HCT116 (cell line): Measurements from ENCODE around the gene OR51E2. TPM values are rescaled to one million over a fixed set of nuclear protein-coding genes. Genes with fewer than 3 reads are reported as not detected.
"Not testable (repeated sequence)": the region's sequence is repeated elsewhere in the genome, so short reads cannot be mapped to it uniquely, and the experiment has no call there.

ENCODE experiments used
- ATAC-seq: fragments of 200-7000 bp; cut with Tn5 transposase; 2 replicates; pipeline ENCODE4 v1.9.1; 2020; ENCODE audit warnings: mild to moderate bottlenecking, moderate library complexity
- BruUV-seq: library from RNA; stranded (reverse); fragments of 400-500 nt; replicated peaks from 2 replicates; lab custom pipeline; 2021; lab: Mats Ljungman, UMichigan
- CTCF ChIA-PET: fragments of 300-600 bp; sonication (Branson Sonifier 250); formaldehyde crosslinking; loops from one replicate; lab custom pipeline; 2021; ENCODE audit warnings: antibody characterized with exemption; lab: Charles Lee
- POLR2A ChIA-PET: fragments of 300-600, 350-600 bp; sonication (Branson Sonifier 250); formaldehyde crosslinking; loops from one replicate; lab custom pipeline; 2021; ENCODE audit warnings: antibody characterized with exemption; lab: Charles Lee
- RAD21 ChIA-PET, 2 experiments: fragments of 300-600 bp; sonication (Branson Sonifier 250); formaldehyde crosslinking; loops; one replicate each; lab custom pipeline; 2023; ENCODE audit warnings: low total read pairs in 2 of 2; ENCODE audit not compliant: uncharacterized antibody in 2 of 2, unreplicated experiment in 2 of 2, low non-redundant PET in 1 of 2; lab: Charles Lee
- DNase-seq: peaks from one replicate; pipeline ENCODE4 v3.0.0-alpha.2; 2010; ENCODE audit warnings: low read depth, low spot score
- H2AFZ ChIP-seq: fragments of 200-600 bp; shearing (Covaris generic), sonication (generic); 2 replicates; pipeline ENCODE4 v1.6.1; 2017; ENCODE audit warnings: low read depth, mixed run types, mixed read lengths, antibody characterized with exemption, low read length; ENCODE audit not compliant: poor library complexity, severe bottlenecking
- H3K27ac ChIP-seq: 2 replicates; pipeline ENCODE4 v1.5.1; 2012; ENCODE audit warnings: low read depth, low read length
- H3K27me3 ChIP-seq: fragments of 200-600 bp; sonication (generic); 2 replicates; pipeline ENCODE4 v1.6.1; 2016; ENCODE audit warnings: mixed run types, low read length, mixed read lengths; ENCODE audit not compliant: insufficient read depth
- H3K36me3 ChIP-seq, 2 experiments: fragments of 200-500 bp in 1 of 2; fragments of 200-600 bp in 1 of 2; sonication (Bioruptor generic) in 1 of 2; sonication (generic) in 1 of 2; 2 replicates each; pipeline versions ENCODE4 v1.5.1 to v1.6.1; 2014 to 2016; ENCODE audit warnings: low read length in 2 of 2, inconsistent platforms in 1 of 2, mixed read lengths in 1 of 2, mixed run types in 1 of 2; ENCODE audit not compliant: insufficient read depth in 2 of 2, control insufficient read depth in 1 of 2
- H3K4me1 ChIP-seq, 2 experiments: fragments of 200-600 bp in 1 of 2; sonication (generic) in 1 of 2; 2 replicates each; pipeline versions ENCODE4 v1.5.1 to v1.6.1; 2012 to 2017; ENCODE audit warnings: low read length in 2 of 2, inconsistent platforms in 1 of 2, mild to moderate bottlenecking in 1 of 2, mixed read lengths in 1 of 2, mixed run types in 1 of 2, moderate library complexity in 1 of 2; ENCODE audit not compliant: insufficient read depth in 2 of 2, control insufficient read depth in 1 of 2
- H3K4me2 ChIP-seq: fragments of 200-600 bp; sonication (generic); 2 replicates; pipeline ENCODE4 v1.6.1; 2017; ENCODE audit warnings: mixed run types, low read length, mixed read lengths
- H3K4me3 ChIP-seq, 2 experiments: fragments of 200-600 bp in 1 of 2; sonication (generic) in 1 of 2; replicated peaks in 1 of 2; 2 replicates each; pipeline ENCODE4 v1.5.1; 2011 to 2016; ENCODE audit warnings: low read length in 2 of 2, control low read depth in 1 of 2, low read depth in 1 of 2, mild to moderate bottlenecking in 1 of 2, mixed read lengths in 1 of 2, mixed run types in 1 of 2
- H3K79me2 ChIP-seq: fragments of 200-600 bp; sonication (generic); 2 replicates; pipeline ENCODE4 v1.6.1; 2017; ENCODE audit warnings: mild to moderate bottlenecking, mixed run types, low read length, moderate library complexity, mixed read lengths; ENCODE audit not compliant: insufficient read depth
- H3K9ac ChIP-seq: fragments of 200-600 bp; sonication (generic); 2 replicates; pipeline ENCODE4 v1.6.1; 2016; ENCODE audit warnings: low read length, mixed read lengths
- H3K9me2 ChIP-seq: fragments of 200-600 bp; sonication (generic), shearing (Covaris generic); 2 replicates; pipeline ENCODE4 v1.6.1; 2017; ENCODE audit warnings: mixed run types, mild to moderate bottlenecking, moderate library complexity; ENCODE audit not compliant: insufficient read depth
- H3K9me3 ChIP-seq, 2 experiments: fragments of 200-500 bp in 1 of 2; fragments of 200-600 bp in 1 of 2; sonication (Bioruptor generic) in 1 of 2; sonication (generic) in 1 of 2; 2 replicates each; pipeline ENCODE4 v1.6.1; 2014 to 2017; ENCODE audit warnings: low read length in 2 of 2, mixed read lengths in 2 of 2, inconsistent platforms in 1 of 2, low read depth in 1 of 2, mild to moderate bottlenecking in 1 of 2, mixed run types in 1 of 2, moderate library complexity in 1 of 2; ENCODE audit not compliant: control insufficient read depth in 1 of 2, insufficient read depth in 1 of 2
- H4K20me1 ChIP-seq: fragments of 200-600 bp; sonication (generic), shearing (Covaris generic); 2 replicates; pipeline ENCODE4 v1.6.1; 2017; ENCODE audit warnings: mixed run types, mild to moderate bottlenecking, moderate library complexity; ENCODE audit not compliant: insufficient read depth
- CEBPB ChIP-seq: IDR thresholded peaks from 2 replicates; pipeline ENCODE4 v1.6.1; 2012; ENCODE audit warnings: low read depth
- ELF1 ChIP-seq: IDR thresholded peaks from 2 replicates; pipeline ENCODE4 v1.6.1; 2012; ENCODE audit warnings: low read depth, borderline replicate concordance
- JUND ChIP-seq: IDR thresholded peaks from 2 replicates; pipeline ENCODE4 v1.6.1; 2012
- RAD21 ChIP-seq: IDR thresholded peaks from 2 replicates; pipeline ENCODE4 v1.6.1; 2012; ENCODE audit warnings: low read depth, mild to moderate bottlenecking
- TCF7L2 ChIP-seq: IDR thresholded peaks from 2 replicates; pipeline ENCODE4 v1.7.0; 2011; ENCODE audit warnings: borderline replicate concordance, inconsistent platforms; ENCODE audit not compliant: insufficient read depth, insufficient read length; ENCODE audit errors: extremely low read depth
- YY1 ChIP-seq: IDR thresholded peaks from 2 replicates; pipeline ENCODE4 v1.6.1; 2011; ENCODE audit warnings: low read length, low read depth, moderate library complexity, mild to moderate bottlenecking; ENCODE audit not compliant: insufficient replicate concordance; ENCODE audit errors: extremely low read depth
- ZFX ChIP-seq: fragments of 450-650 bp; IDR thresholded peaks from 2 replicates; pipeline ENCODE4 v1.6.1; 2017
- intact Hi-C: fragments of 100-400 bp; cut with micrococcal nuclease; formaldehyde crosslinking; loops from 2 replicates; pipeline ENCODE4 v1.10.0; 2022
- total RNA-seq: library from RNA; stranded (reverse); gene quantifications from one replicate; pipeline ENCODE4 v1.2.1, GENCODE V29; 2021; ENCODE audit not compliant: unreplicated experiment
- TF ChIP-seq, protein P1 (sequence below): IDR thresholded peaks from 2 replicates; pipeline ENCODE4 v1.6.1; 2012; ENCODE audit warnings: low read depth
- TF ChIP-seq, protein P2 (sequence below), 3 experiments: fragments of 200-600 bp in 1 of 3; sonication (generic) in 1 of 3; IDR thresholded peaks in 2 of 3; conservative IDR thresholded peaks in 1 of 3; 2 replicates each; pipeline ENCODE4 v1.5.1; 2012 to 2017; ENCODE audit warnings: low read depth in 2 of 3, low read length in 2 of 3, antibody characterized with exemption in 1 of 3, borderline replicate concordance in 1 of 3, control low read depth in 1 of 3, mild to moderate bottlenecking in 1 of 3, mixed read lengths in 1 of 3, mixed run types in 1 of 3, moderate library complexity in 1 of 3; ENCODE audit not compliant: insufficient read depth in 1 of 3

The OR51E2 gene
- total RNA-seq, 1 experiment from 2014 or later, result not detected

DNA sequence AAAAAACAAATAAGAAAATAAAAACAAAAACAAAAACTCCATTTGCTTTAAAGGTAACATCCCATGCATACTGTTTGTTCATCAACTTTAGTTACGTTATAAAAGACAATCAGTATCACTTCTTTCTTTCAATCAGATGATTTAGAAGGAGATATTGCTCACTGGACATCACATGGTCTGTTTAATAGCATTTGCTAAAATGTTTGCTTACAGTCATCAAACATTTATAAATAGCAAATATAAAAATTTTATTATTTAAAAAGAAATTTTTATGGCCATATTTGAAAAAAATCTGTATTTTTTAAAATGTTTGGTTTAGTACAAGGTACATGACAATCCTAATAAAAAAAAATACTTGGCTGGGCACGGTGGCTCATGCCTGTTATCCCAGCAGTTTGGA, 29.5 kb upstream of the OR51E2 start (continued):
- TF ChIP-seq, protein P1, sequence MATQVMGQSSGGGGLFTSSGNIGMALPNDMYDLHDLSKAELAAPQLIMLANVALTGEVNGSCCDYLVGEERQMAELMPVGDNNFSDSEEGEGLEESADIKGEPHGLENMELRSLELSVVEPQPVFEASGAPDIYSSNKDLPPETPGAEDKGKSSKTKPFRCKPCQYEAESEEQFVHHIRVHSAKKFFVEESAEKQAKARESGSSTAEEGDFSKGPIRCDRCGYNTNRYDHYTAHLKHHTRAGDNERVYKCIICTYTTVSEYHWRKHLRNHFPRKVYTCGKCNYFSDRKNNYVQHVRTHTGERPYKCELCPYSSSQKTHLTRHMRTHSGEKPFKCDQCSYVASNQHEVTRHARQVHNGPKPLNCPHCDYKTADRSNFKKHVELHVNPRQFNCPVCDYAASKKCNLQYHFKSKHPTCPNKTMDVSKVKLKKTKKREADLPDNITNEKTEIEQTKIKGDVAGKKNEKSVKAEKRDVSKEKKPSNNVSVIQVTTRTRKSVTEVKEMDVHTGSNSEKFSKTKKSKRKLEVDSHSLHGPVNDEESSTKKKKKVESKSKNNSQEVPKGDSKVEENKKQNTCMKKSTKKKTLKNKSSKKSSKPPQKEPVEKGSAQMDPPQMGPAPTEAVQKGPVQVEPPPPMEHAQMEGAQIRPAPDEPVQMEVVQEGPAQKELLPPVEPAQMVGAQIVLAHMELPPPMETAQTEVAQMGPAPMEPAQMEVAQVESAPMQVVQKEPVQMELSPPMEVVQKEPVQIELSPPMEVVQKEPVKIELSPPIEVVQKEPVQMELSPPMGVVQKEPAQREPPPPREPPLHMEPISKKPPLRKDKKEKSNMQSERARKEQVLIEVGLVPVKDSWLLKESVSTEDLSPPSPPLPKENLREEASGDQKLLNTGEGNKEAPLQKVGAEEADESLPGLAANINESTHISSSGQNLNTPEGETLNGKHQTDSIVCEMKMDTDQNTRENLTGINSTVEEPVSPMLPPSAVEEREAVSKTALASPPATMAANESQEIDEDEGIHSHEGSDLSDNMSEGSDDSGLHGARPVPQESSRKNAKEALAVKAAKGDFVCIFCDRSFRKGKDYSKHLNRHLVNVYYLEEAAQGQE, result no peak
- no peak for TF ChIP-seq YY1
- no peak for TF ChIP-seq ZFX
- TF ChIP-seq JUND, result no peak
- no peak for TF ChIP-seq ELF1
- no peak for TF ChIP-seq CEBPB
- TF ChIP-seq TCF7L2, result no peak

DNA sequence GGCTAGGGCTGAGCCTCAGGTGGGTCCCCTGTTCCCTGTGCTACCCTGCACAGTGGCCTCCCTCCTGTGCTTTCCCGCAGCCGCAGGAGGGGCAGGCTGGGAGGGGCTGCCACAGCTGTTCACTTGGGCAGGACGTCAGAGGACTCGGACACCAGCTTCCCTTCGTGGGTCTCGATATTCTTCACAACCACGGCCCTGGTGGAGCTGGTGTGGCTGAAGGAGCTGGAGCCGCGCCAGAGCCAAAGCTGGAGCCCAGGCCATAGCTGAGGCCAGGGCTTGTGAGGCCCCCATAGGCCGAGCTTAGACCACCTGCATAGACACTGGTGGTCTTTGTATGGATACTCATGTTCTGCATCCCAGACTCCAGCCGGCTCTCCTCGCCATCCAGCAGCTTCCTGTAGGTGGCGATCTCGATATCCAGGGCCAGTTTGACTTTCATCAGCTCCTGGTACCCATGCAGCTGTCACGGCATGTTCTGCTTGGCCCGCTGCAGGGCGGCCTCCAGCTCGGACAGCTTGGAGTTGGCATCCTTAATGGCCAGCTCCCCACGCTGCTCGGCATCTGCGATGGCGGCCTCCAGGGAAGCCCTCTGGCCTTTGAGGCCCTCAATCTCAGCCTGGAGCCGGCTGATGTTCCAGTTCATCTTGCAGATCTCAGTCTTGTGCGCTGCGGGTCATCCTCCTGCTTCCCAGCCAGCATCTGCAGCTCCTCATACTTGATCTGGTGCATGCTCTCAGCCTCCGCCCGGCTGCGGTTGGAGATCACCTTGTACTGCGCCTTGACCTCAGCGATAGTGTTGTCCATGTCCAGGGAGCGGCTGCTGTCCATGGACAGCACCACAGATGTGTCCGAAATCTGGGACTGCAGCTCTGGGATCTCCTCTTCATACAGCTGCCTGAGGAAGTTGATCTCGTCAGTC, 25.2 kb upstream of the OR51E2 start:
- POLR2A ChIA-PET, H3K9me3 ChIP-seq, H3K9me2 ChIP-seq, H3K9ac ChIP-seq, H3K4me3 ChIP-seq, H3K27ac ChIP-seq, intact Hi-C loops, H4K20me1 ChIP-seq, H3K4me1 ChIP-seq, DNase-seq, H3K79me2 ChIP-seq, RAD21 ChIA-PET, H3K36me3 ChIP-seq, ATAC-seq, BruUV-seq, H2AFZ ChIP-seq, H3K4me2 ChIP-seq: not testable (repeated sequence)
- TF ChIP-seq, protein P2, sequence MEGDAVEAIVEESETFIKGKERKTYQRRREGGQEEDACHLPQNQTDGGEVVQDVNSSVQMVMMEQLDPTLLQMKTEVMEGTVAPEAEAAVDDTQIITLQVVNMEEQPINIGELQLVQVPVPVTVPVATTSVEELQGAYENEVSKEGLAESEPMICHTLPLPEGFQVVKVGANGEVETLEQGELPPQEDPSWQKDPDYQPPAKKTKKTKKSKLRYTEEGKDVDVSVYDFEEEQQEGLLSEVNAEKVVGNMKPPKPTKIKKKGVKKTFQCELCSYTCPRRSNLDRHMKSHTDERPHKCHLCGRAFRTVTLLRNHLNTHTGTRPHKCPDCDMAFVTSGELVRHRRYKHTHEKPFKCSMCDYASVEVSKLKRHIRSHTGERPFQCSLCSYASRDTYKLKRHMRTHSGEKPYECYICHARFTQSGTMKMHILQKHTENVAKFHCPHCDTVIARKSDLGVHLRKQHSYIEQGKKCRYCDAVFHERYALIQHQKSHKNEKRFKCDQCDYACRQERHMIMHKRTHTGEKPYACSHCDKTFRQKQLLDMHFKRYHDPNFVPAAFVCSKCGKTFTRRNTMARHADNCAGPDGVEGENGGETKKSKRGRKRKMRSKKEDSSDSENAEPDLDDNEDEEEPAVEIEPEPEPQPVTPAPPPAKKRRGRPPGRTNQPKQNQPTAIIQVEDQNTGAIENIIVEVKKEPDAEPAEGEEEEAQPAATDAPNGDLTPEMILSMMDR (IDR thresholded peaks at IDR 0.05 in 2 of 3, conservative IDR thresholded peaks at IDR 0.05 in 1 of 3; ENCODE audit: borderline replicate concordance in 1 of 3, insufficient read depth in 1 of 3, low read depth in 2 of 3, low read length in 2 of 3), result peak in 2 of 3 experiments; percentile 32 to 51; a peak in 4 of 6 replicates
- TF ChIP-seq RAD21, result peak; percentile 14; the same call in 1 of the 2 replicates
- peaks cover 32% of the 10 kb centered on the region for H3K27me3 ChIP-seq
- CTCF ChIA-PET, result interaction anchor here (0.6 to 1.3 kb wide), 2 partner anchors 12 to 87 kb away, joined by 3 read pairs; no protein-coding TSS in a partner anchor
